IPS-15b (cell line): Measurements from ENCODE around the gene PRKAR1B.
"Not testable (repeated sequence)": the region's sequence is repeated elsewhere in the genome, so short reads cannot be mapped to it uniquely, and the experiment has no call there.

Experiments
- H3K27me3 ChIP-seq: one replicate; pipeline ENCODE4 v1.6.1; 2013; ENCODE audit warnings: low read length; ENCODE audit not compliant: control insufficient read depth, insufficient read depth
- H3K36me3 ChIP-seq: one replicate; pipeline ENCODE4 v1.6.1; 2013; ENCODE audit warnings: low read length; ENCODE audit not compliant: control insufficient read depth, insufficient read depth
- H3K4me1 ChIP-seq: one replicate; pipeline ENCODE4 v1.6.1; 2013; ENCODE audit warnings: mild to moderate bottlenecking, low read length; ENCODE audit not compliant: control insufficient read depth, insufficient read depth
- H3K4me3 ChIP-seq: one replicate; pipeline ENCODE4 v1.5.1; 2013; ENCODE audit warnings: low read depth, low read length
- H3K9ac ChIP-seq: one replicate; pipeline ENCODE4 v1.6.1; 2013; ENCODE audit warnings: low read depth, mild to moderate bottlenecking, low read length
- H3K9me3 ChIP-seq: one replicate; pipeline ENCODE4 v1.6.1; 2013; ENCODE audit warnings: mild to moderate bottlenecking, low read length; ENCODE audit not compliant: control insufficient read depth, insufficient read depth

PRKAR1B gene

DNA sequence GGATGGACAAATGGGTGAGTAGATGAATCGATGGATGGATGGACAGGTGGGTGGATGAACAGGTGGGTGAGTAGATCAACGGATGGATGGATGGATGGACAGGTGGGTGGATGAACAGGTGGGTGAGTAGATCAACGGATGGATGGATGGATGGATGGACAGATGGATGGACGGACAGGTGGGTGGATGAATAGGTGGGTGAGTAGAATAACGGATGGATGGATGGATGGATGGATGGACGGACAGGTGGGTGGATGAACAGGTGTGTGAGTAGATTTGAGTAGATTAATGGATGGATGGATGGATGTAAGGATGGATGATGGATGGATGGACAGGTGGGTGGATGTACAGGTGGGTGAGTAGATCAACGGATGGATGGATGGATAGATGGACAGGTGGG is 115.2 kb downstream of the PRKAR1B start:
- H3K4me3 ChIP-seq, H3K27me3 ChIP-seq, H3K36me3 ChIP-seq, H3K4me1 ChIP-seq, H3K9ac ChIP-seq, H3K9me3 ChIP-seq: not testable (repeated sequence)

DNA sequence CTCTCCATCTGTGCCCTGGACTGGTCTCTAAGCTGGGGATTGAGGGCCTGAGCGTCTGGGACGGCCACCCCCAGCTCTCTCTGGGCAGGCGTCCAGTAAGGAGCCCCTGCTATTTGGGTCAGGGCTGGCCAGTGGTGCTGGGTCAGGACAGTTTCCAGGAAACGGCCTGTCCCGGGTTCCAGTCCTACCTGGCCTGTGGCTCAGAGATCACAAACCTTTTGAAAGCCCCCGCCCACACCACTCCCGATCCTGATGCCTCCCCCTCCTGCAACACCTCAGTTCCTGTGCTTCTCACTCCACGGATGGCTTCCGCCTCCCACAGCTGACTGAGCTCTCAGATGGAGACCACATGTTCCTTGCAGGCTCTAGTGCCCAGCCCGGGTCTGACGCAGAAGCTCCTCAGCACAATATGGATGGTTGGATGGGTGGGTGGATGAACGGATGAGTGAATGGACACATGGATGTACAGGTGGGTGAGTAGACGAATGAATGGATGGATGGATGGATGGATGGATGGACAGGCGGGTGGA is 115.7 kb downstream of the PRKAR1B start:
- no peaks in the 10 kb centered on the region for H3K27me3 ChIP-seq
- peaks cover 3% of the 10 kb centered on the region for H3K36me3 ChIP-seq
- peaks cover 2% of the 10 kb centered on the region for H3K4me1 ChIP-seq
- H3K9me3 ChIP-seq = no peaks in the 10 kb centered on the region
- H3K4me3 ChIP-seq = no peak overlapping the region
- H3K9ac ChIP-seq = no peak overlapping the region

DNA sequence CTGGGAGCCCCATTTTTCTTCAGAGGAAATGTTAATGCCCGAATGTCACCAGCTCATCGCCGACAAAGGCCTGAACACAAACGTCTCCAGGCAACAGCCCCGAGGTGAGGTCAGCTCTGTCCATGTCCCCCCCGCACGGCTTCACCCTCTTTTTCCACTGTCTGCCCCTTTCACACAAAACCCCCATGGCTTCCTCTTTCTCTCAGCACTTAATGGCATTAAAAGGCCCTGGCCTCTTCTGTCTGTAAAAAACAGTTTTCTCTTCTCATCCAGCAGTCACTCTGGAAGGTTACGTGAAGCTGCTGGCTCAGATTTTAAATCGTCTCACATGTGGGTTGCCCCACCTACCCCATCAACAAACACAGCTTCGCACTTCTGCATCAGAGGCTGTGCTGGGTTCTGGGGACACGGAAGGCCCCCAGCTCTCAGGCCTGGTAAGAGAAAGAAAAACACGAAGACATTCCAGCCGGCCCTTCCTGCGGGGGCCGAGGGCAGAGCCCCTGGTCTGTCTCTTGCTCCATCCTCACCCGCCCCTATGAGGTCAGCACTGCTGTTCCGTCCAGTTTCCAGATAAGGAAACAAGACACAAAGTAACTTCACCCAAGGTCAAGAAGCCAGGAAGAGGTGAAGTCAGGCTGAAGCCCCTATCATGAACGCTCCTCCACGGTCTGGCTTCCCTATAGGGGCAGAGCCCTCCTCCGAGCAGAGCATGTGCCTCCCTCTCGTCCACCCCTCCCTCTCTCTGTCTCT is 116.4 kb downstream of the PRKAR1B start:
- no peak overlapping the region for H3K4me3 ChIP-seq
- H3K9ac ChIP-seq = no peak overlapping the region
- peaks cover 2% of the 10 kb centered on the region for H3K4me1 ChIP-seq
- no peaks in the 10 kb centered on the region for H3K27me3 ChIP-seq
- H3K36me3 ChIP-seq = peaks cover 3% of the 10 kb centered on the region
- H3K9me3 ChIP-seq = no peaks in the 10 kb centered on the region

DNA sequence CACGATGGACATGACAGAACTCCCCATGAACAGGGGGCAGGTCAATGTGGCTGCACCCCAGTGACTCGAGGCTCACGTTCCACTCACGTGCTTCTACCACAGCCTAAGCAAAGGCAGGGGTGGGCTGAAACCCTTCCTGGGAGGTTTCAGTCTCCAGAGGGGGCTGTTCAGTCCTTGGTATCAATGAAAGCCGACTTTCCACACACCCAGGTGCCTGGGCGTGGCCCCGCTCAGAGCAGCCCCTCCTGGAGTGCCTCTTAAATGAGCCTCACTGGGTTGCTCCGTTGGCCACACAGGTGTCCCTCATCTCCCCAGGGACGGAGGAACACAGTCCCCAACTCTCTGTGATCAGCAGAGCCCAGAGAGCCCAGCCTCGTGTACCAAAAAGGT is 116.9 kb downstream of the PRKAR1B start:
- H3K36me3 ChIP-seq = peaks cover 6% of the 10 kb centered on the region

DNA sequence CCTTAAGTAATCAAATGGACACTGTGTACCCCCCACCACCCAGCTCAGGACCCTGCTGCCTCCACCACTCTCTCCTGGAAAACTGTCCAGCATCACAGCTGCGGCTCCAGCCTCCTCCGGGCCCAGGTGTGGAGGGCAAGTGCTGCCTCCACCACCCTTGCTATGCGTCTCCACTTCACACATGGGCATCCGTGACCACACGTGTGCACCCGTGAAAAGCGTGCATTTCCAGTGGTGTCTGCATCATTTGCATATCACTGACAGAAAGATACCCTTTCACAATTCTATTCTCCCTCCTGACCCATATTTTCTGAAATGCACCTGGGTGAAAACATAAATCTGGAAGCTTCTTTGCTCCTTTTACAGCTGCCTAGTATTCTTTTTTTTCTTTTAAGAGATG is 117.7 kb downstream of the PRKAR1B start:
- Histone ChIP-seq H3K27me3 (no peaks in the 10 kb centered on the region), H3K36me3 (peaks cover 10% of the 10 kb centered on the region), H3K4me3 (no peak overlapping the region), H3K9me3 (no peaks in the 10 kb centered on the region), H3K4me1 (peaks cover 2% of the 10 kb centered on the region), H3K9ac (no peak overlapping the region)

More for the DNA sequence above, 116.9 kb downstream of the PRKAR1B start:
- Histone ChIP-seq H3K4me3 (no peak overlapping the region), H3K27me3 (no peaks in the 10 kb centered on the region), H3K4me1 (peaks cover 2% of the 10 kb centered on the region), H3K9ac (no peak overlapping the region), H3K9me3 (no peaks in the 10 kb centered on the region)

DNA sequence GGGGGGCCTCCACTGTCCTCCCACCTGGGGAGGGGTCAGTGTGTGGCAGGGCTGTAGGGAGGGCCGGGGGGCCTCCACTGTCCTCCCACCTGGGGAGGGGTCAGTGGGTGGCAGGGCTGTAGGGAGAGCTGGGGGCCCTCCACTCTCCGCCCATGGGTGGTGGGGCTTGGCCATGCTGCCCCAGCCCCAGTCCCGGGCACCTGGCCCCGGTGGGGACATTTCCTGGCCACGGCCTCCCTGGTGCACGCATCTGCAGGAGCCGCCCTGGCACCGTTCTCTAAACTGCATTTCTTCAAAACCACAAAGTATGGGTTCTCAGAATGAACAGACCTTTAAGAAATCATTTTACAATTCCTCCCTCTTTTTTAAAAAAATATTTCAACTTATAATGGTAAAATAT is 118.1 kb downstream of the PRKAR1B start:
- no peaks in the 10 kb centered on the region for H3K27me3 ChIP-seq
- H3K9me3 ChIP-seq = no peaks in the 10 kb centered on the region
- H3K4me3 ChIP-seq = no peak overlapping the region
- peaks cover 10% of the 10 kb centered on the region for H3K36me3 ChIP-seq
- H3K9ac ChIP-seq = no peak overlapping the region
- H3K4me1 ChIP-seq = peaks cover 2% of the 10 kb centered on the region

DNA sequence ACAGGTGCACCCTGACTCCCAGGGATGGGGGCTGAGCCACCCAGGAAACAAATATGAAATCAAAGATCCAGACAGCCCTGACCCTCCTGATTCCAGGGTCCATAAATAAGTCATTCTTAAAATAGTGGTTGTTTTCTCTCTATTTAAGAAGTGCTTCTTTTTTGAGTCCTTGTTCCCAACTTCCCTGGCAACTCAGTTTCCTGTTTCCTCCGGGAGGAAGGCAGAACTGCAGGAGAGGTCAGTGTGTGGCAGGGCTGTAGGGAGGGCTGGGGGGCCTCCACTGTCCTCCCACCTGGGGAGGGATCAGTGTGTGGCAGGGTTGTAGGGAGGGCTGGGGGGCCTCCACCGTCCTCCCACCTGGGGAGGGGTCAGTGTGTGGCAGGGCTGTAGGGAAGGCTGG is 118.7 kb downstream of the PRKAR1B start:
- Histone ChIP-seq H3K27me3 (no peaks in the 10 kb centered on the region), H3K36me3 (peaks cover 7% of the 10 kb centered on the region), H3K9me3 (no peaks in the 10 kb centered on the region), H3K9ac (no peak overlapping the region), H3K4me1 (peaks cover 2% of the 10 kb centered on the region), H3K4me3 (no peak overlapping the region)

DNA sequence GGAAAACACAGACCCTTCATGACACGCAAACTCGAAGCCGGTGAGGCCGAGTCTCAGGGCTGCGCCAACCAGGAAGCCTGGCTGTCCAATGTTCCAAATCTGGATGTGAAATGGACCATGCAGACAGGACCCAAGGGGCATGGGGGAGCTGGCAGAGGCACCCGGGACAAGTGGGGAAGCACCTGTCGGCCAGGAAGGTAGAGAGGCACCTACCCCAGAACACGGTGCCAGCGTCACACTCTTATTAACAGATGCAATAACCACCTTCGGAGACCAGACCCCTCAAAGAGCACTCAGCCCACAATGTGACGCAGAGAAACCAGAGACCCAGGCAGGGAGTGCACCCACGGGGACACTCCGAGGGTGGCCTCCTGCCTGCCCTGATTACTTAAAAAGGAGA is 119.1 kb downstream of the PRKAR1B start:
- Histone ChIP-seq H3K4me1 (peaks cover 2% of the 10 kb centered on the region), H3K4me3 (no peak overlapping the region), H3K36me3 (peaks cover 7% of the 10 kb centered on the region), H3K9me3 (no peaks in the 10 kb centered on the region), H3K9ac (no peak overlapping the region), H3K27me3 (no peaks in the 10 kb centered on the region)

DNA sequence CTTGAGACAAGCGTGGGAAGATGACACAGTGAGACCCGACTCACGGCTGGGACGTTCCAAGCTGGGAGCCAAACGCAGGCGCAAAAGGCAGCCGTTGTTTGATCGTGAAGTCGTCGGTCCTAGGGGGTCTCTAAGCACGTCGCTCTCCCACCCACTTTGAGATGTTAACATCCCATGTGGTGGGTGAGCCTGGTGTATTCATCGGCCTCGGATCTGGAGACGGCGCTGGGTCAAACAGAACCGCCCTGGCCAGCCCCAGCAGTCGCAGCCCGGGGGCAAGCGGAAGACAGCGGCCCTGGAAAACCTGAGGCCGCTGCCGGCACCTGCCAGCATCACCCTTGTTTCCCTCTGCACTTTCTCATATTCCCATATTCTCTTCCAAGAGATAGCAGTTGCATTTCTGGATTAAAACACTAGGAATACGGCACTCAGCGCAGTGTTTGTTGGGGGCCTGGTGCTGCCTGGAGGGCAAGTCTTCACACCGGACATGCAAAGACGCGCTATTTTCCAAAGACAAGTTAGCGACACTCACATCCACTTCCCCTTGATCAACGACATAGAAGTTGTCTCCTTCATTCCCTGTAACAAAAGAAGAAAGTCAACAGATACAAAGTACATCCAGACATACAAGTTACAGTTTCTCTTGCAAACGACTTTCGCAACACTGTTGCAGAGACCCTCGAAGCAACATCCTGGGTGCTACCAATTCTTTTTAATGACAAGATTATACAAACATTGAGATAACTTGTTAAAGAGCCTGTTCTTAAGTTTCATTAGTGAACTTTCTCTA is 121.2 kb downstream of the PRKAR1B start:
- Histone ChIP-seq H3K9me3 (no peaks in the 10 kb centered on the region), H3K27me3 (no peaks in the 10 kb centered on the region), H3K36me3 (peaks cover 7% of the 10 kb centered on the region), H3K4me3 (no peak overlapping the region), H3K4me1 (peaks cover 2% of the 10 kb centered on the region), H3K9ac (no peak overlapping the region)

DNA sequence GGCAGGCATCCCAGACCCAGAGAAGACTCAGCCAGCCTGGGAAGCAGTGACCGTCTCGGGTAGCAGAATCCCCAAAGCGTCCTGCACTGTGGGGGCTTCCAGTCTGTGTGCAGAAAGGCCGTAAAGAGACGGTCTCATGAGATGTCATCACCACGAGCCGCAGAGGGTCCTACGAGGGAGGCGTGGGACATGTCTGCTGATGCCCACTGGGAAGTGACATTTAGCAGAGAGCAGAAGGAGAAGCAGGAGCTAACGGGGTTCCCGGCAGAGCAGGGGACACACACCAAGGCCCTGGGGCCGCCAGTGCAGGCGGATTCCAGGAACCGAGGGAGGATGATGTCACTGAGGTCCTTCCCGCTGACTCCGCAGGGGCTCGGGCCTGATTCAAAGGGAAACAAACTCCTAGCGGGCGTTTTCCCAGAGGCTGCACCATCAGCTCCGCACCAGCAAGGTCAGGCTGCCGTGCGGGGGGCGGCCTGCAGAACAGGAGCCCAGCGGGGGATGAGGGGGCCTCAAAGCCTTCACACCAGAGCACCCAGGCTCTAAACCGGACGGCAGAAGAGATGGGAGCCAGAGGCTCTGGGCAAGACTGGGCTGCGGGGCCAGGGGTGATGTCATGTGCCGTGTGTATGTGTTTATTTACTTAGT is 122.1 kb downstream of the PRKAR1B start:
- no peaks in the 10 kb centered on the region for H3K9me3 ChIP-seq
- no peaks in the 10 kb centered on the region for H3K4me1 ChIP-seq
- H3K9ac ChIP-seq = no peak overlapping the region
- no peaks in the 10 kb centered on the region for H3K27me3 ChIP-seq
- H3K36me3 ChIP-seq = peaks cover 7% of the 10 kb centered on the region
- H3K4me3 ChIP-seq = no peak overlapping the region

DNA sequence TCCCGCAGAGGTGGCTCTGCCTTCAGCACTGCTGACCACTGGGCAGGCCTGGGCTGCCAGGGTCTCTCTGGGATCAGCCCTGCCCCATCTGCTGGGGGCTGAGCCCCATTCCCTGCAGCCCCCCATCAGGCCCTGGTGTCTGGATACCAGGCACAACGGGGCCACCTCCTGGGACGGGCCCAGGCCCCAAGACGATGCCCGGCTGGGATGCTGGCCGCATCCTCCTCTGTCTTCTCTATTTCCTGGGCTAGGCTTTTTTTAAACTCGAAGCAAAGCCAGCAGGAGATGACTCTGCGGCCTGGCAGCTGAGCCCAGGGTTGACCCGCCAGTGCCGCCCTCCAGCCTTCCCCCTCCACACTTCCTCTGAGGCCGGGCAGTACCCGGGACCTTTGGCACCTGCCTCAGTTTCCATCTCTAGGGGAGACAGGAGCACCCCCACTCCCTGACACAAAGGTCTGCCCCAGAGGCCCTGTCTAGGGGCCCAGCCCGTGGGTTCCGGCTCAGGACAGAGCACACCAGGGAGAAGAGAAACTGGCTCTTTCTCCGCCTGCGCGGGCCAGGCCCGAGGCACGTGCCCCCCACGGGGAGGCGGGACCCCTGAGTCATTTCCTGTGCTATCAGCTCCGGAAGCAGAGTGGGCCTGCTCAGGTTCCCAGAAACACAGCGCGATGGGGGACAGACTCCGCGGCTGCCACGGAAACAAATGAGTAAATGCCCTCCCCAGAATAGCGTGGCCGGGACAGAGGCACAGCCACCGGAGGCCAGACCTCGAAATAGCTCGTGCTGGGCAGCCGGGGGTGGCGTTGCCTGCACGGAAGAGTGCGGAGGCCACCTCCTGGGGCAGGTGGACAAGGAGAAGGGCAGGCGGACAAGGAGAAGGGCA is 122.8 kb downstream of the PRKAR1B start:
- Histone ChIP-seq H3K4me3 (no peak overlapping the region), H3K4me1 (no peaks in the 10 kb centered on the region), H3K9ac (no peak overlapping the region), H3K27me3 (no peaks in the 10 kb centered on the region), H3K9me3 (no peaks in the 10 kb centered on the region), H3K36me3 (peaks cover 7% of the 10 kb centered on the region)
